ENCODE measurements around the gene RAB34. TPM values are rescaled to one million over a fixed set of nuclear protein-coding genes. Genes with fewer than 3 reads are reported as not detected.

RAB34 gene
- total RNA-seq, 1 experiment from 2014 or later: 284 TPM

GRCh38 chr17:28669918-28670317, 47.8 kb downstream of the RAB34 start:
- H3K27me3 ChIP-seq (ENCODE audit: control insufficient read depth, insufficient read depth, low read length): no peaks in the 10 kb centered on the region
- ATAC-seq (no peak), DNase-seq (ENCODE audit: low read depth, low spot score) (no peak)
- H3K27ac ChIP-seq (ENCODE audit: low read length): no peak overlapping the region
- no peak overlapping the region for H3K4me3 ChIP-seq (ENCODE audit: low read depth in 2 of 2, low read length in 2 of 2)
- peaks cover 27% of the 10 kb centered on the region for H3K36me3 ChIP-seq (ENCODE audit: control insufficient read depth, insufficient read depth, low read length)
- TF ChIP-seq TCF7L2 (IDR thresholded peaks at IDR 0.05; ENCODE audit: low read depth, low read length) (no peak), CTCF (IDR thresholded peaks at IDR 0.05) (no peak), REST (IDR thresholded peaks at IDR 0.05; ENCODE audit: insufficient read depth in 1 of 2, low read depth in 2 of 2, low read length in 1 of 2) (no peak), SIN3A (IDR thresholded peaks at IDR 0.05; ENCODE audit: borderline replicate concordance, insufficient read depth, low read depth, low read length) (no peak), POLR2AphosphoS5 (IDR thresholded peaks at IDR 0.05; ENCODE audit: low read depth, low read length) (no peak)
- ChIA-PET CTCF (no interaction called here), POLR2A (no interaction called here)
- H3K9me3 ChIP-seq (ENCODE audit: control insufficient read depth, insufficient read depth, low read depth, low read length): no peaks in the 10 kb centered on the region
- in situ Hi-C loops (cut with HindIII; ENCODE audit: low pct_unique_long_range_greater_than_20kb, low sequenced_read_pairs): no loop called here
- no TSS peak for BruUV-seq (replicated peaks)
- H3K4me1 ChIP-seq (ENCODE audit: control insufficient read depth, insufficient read depth, low read length): no peaks in the 10 kb centered on the region
- intact Hi-C loops (cut with micrococcal nuclease; ENCODE audit: unreplicated experiment): no loop called here

- ChIA-PET CTCF (no interaction called here), POLR2A (interaction anchor here (0.6 to 0.8 kb wide), 2 partner anchors 9 to 56 kb away, joined by 3 read pairs; no protein-coding TSS in a partner anchor)
- intact Hi-C loops (cut with micrococcal nuclease; ENCODE audit: unreplicated experiment): no loop called here
- BruUV-seq (replicated peaks): no TSS peak
- no peak for ATAC-seq
- TF ChIP-seq SIN3A (IDR thresholded peaks at IDR 0.05; ENCODE audit: borderline replicate concordance, insufficient read depth, low read depth, low read length): no peak
- no peak for TF ChIP-seq TCF7L2 (IDR thresholded peaks at IDR 0.05; ENCODE audit: low read depth, low read length)
- TF ChIP-seq POLR2AphosphoS5 (IDR thresholded peaks at IDR 0.05; ENCODE audit: low read depth, low read length): no peak
- no peak for TF ChIP-seq CTCF (IDR thresholded peaks at IDR 0.05)
- TF ChIP-seq REST (IDR thresholded peaks at IDR 0.05; ENCODE audit: insufficient read depth in 1 of 2, low read depth in 2 of 2, low read length in 1 of 2): no peak
- DNase-seq (ENCODE audit: low read depth, low spot score): no peak
- in situ Hi-C loops (cut with HindIII; ENCODE audit: low pct_unique_long_range_greater_than_20kb, low sequenced_read_pairs): no loop called here
- Histone ChIP-seq H3K27ac (ENCODE audit: low read length) (no peak overlapping the region), H3K9me3 (ENCODE audit: control insufficient read depth, insufficient read depth, low read depth, low read length) (no peaks in the 10 kb centered on the region), H3K4me1 (ENCODE audit: control insufficient read depth, insufficient read depth, low read length) (peaks cover 8% of the 10 kb centered on the region), H3K4me3 (ENCODE audit: low read depth in 2 of 2, low read length in 2 of 2) (no peak overlapping the region), H3K27me3 (ENCODE audit: control insufficient read depth, insufficient read depth, low read length) (no peaks in the 10 kb centered on the region), H3K36me3 (ENCODE audit: control insufficient read depth, insufficient read depth, low read length) (peaks cover 16% of the 10 kb centered on the region)
Observed at GRCh38 chr17:28667870-28668269, 49.8 kb downstream of the RAB34 start.
